Heart left ventricle (tissue), 13 donors: Measurements from ENCODE around the gene CRIP2.

Experiments used
- CTCF ChIP-seq, 12 donors: fragments of 200-600 bp; sonication (generic) in 4 of 12; IDR thresholded peaks; one replicate each; pipeline versions ENCODE4 v1.5.0 to v1.8.0; 2018 to 2022; ENCODE audit warnings: antibody characterized with exemption in 12 of 12, mild to moderate bottlenecking in 5 of 12
- POLR2A ChIP-seq, 2 donors: fragments of 450-650 bp; IDR thresholded peaks; one replicate each; pipeline ENCODE4 v1.6.1; 2017; ENCODE audit warnings: antibody characterized with exemption in 2 of 2, mild to moderate bottlenecking in 2 of 2, moderate library complexity in 2 of 2
- donor health status: ischemic (EF 13 %, LVEDD 7.1; RV severe dilation, severe dysfunction).
- donor health status: DM: no; HTN: yes; CAD: no.
- donor health status: DM: no; HTN: no; CAD: no.
- donor health status: ischemic (EF 25% LVEDD 6.9; RV normal size, moderate dysfunction).
- donor health status: ischemic (EF 25% LVEDD 5.7; RV mildly dilated, moderate dysfunction).
- donor health status: ischemic (EF 35%, LVEDD 5.7; RV mildly dilated, moderate dysfunction).
- donor health status: nonischemic (EF 11% LVEDD 7.7; RV severe dilation, severe dysfunction).
- donor health status: DM: yes; HTN: yes; CAD: no.
- donor health status: PGD.
- donor health status: ischemic (EF 29% LVEDD 5.4; RV normal size, mild dysfunction).
- donor health status: nonischemic (EF 23%, LVEDD 6.1; RV moderate dilation, normal function).

GRCh38 chr14:105492031-105492970 is 17.7 kb downstream of the CRIP2 start:
- TF ChIP-seq CTCF (IDR thresholded peaks at IDR 0.05) (no peak), POLR2A (IDR thresholded peaks at IDR 0.05) (no peak)
